Measurements from ENCODE around the gene RBFOX1.

Gene RBFOX1

GRCh38 chr16:7629571-7629970, 296.9 kb downstream of the RBFOX1 start:
- no peaks in the 10 kb centered on the region for H3K9me3 ChIP-seq (ENCODE audit: control insufficient read depth in 2 of 2, low read length in 2 of 2)
- H3K36me3 ChIP-seq (ENCODE audit: control insufficient read depth in 2 of 2, insufficient read depth in 2 of 2, low read length in 2 of 2), result no peaks in the 10 kb centered on the region
- no peak overlapping the region for H3K9ac ChIP-seq (ENCODE audit: low read depth in 1 of 2, low read length in 2 of 2)
- no peak overlapping the region for H3K27ac ChIP-seq (ENCODE audit: low read depth in 2 of 2, low read length in 2 of 2)
- H3K4me1 ChIP-seq (ENCODE audit: control insufficient read depth in 2 of 2, insufficient read depth in 2 of 2, low read length in 2 of 2), result no peaks in the 10 kb centered on the region
- H3K4me3 ChIP-seq (ENCODE audit: low read length in 2 of 2), result no peak overlapping the region
- H3K27me3 ChIP-seq (ENCODE audit: control insufficient read depth in 2 of 2, insufficient read depth in 2 of 2, low read length in 2 of 2), result no peaks in the 10 kb centered on the region

GRCh38 chr16:7637446-7637845, 304.8 kb downstream of the RBFOX1 start:
- Histone ChIP-seq H3K4me3 (ENCODE audit: low read length in 2 of 2) (no peak overlapping the region), H3K27ac (ENCODE audit: low read depth in 2 of 2, low read length in 2 of 2) (no peak overlapping the region), H3K4me1 (ENCODE audit: control insufficient read depth in 2 of 2, insufficient read depth in 2 of 2, low read length in 2 of 2) (no peaks in the 10 kb centered on the region), H3K9me3 (ENCODE audit: control insufficient read depth in 2 of 2, low read length in 2 of 2) (no peaks in the 10 kb centered on the region), H3K36me3 (ENCODE audit: control insufficient read depth in 2 of 2, insufficient read depth in 2 of 2, low read length in 2 of 2) (no peaks in the 10 kb centered on the region), H3K27me3 (ENCODE audit: control insufficient read depth in 2 of 2, insufficient read depth in 2 of 2, low read length in 2 of 2) (no peaks in the 10 kb centered on the region), H3K9ac (ENCODE audit: low read depth in 1 of 2, low read length in 2 of 2) (no peak overlapping the region)

GRCh38 chr16:7638306-7638705, 305.7 kb downstream of the RBFOX1 start:
- no peaks in the 10 kb centered on the region for H3K36me3 ChIP-seq (ENCODE audit: control insufficient read depth in 2 of 2, insufficient read depth in 2 of 2, low read length in 2 of 2)
- H3K9me3 ChIP-seq (ENCODE audit: control insufficient read depth in 2 of 2, low read length in 2 of 2), result no peaks in the 10 kb centered on the region
- H3K4me3 ChIP-seq (ENCODE audit: low read length in 2 of 2), result no peak overlapping the region
- no peak overlapping the region for H3K9ac ChIP-seq (ENCODE audit: low read depth in 1 of 2, low read length in 2 of 2)
- H3K27me3 ChIP-seq (ENCODE audit: control insufficient read depth in 2 of 2, insufficient read depth in 2 of 2, low read length in 2 of 2), result no peaks in the 10 kb centered on the region
- no peaks in the 10 kb centered on the region for H3K4me1 ChIP-seq (ENCODE audit: control insufficient read depth in 2 of 2, insufficient read depth in 2 of 2, low read length in 2 of 2)
- H3K27ac ChIP-seq (ENCODE audit: low read depth in 2 of 2, low read length in 2 of 2), result no peak overlapping the region

- H3K9ac ChIP-seq (ENCODE audit: low read depth in 1 of 2, low read length in 2 of 2), result no peak overlapping the region
- H3K4me3 ChIP-seq (ENCODE audit: low read length in 2 of 2), result no peak overlapping the region
- no peak overlapping the region for H3K27ac ChIP-seq (ENCODE audit: low read depth in 2 of 2, low read length in 2 of 2)
- H3K36me3 ChIP-seq (ENCODE audit: control insufficient read depth in 2 of 2, insufficient read depth in 2 of 2, low read length in 2 of 2), result no peaks in the 10 kb centered on the region
- no peaks in the 10 kb centered on the region for H3K4me1 ChIP-seq (ENCODE audit: control insufficient read depth in 2 of 2, insufficient read depth in 2 of 2, low read length in 2 of 2)
- H3K9me3 ChIP-seq (ENCODE audit: control insufficient read depth in 2 of 2, low read length in 2 of 2), result no peaks in the 10 kb centered on the region
- no peaks in the 10 kb centered on the region for H3K27me3 ChIP-seq (ENCODE audit: control insufficient read depth in 2 of 2, insufficient read depth in 2 of 2, low read length in 2 of 2)
Observed at GRCh38 chr16:7640334-7640733, 307.7 kb downstream of the RBFOX1 start.

- H3K9ac ChIP-seq (ENCODE audit: low read depth in 1 of 2, low read length in 2 of 2), result no peak overlapping the region
Observed at GRCh38 chr16:7644176-7644575, 311.5 kb downstream of the RBFOX1 start.

GRCh38 chr16:7644811-7645210, 312.2 kb downstream of the RBFOX1 start:
- Histone ChIP-seq H3K9me3 (ENCODE audit: control insufficient read depth in 2 of 2, low read length in 2 of 2) (no peaks in the 10 kb centered on the region), H3K36me3 (ENCODE audit: control insufficient read depth in 2 of 2, insufficient read depth in 2 of 2, low read length in 2 of 2) (no peaks in the 10 kb centered on the region), H3K4me1 (ENCODE audit: control insufficient read depth in 2 of 2, insufficient read depth in 2 of 2, low read length in 2 of 2) (no peaks in the 10 kb centered on the region)

More at GRCh38 chr16:7644176-7644575, 311.5 kb downstream of the RBFOX1 start:
- Histone ChIP-seq H3K36me3 (ENCODE audit: control insufficient read depth in 2 of 2, insufficient read depth in 2 of 2, low read length in 2 of 2) (no peaks in the 10 kb centered on the region), H3K4me1 (ENCODE audit: control insufficient read depth in 2 of 2, insufficient read depth in 2 of 2, low read length in 2 of 2) (no peaks in the 10 kb centered on the region), H3K27ac (ENCODE audit: low read depth in 2 of 2, low read length in 2 of 2) (no peak overlapping the region), H3K27me3 (ENCODE audit: control insufficient read depth in 2 of 2, insufficient read depth in 2 of 2, low read length in 2 of 2) (no peaks in the 10 kb centered on the region), H3K9me3 (ENCODE audit: control insufficient read depth in 2 of 2, low read length in 2 of 2) (no peaks in the 10 kb centered on the region), H3K4me3 (ENCODE audit: low read length in 2 of 2) (no peak overlapping the region)

GRCh38 chr16:7646821-7647500, 314.3 kb downstream of the RBFOX1 start:
- H3K4me1 ChIP-seq (ENCODE audit: control insufficient read depth in 2 of 2, insufficient read depth in 2 of 2, low read length in 2 of 2), result no peaks in the 10 kb centered on the region
- H3K4me3 ChIP-seq (ENCODE audit: low read length in 2 of 2), result no peak overlapping the region
- H3K9ac ChIP-seq (ENCODE audit: low read depth in 1 of 2, low read length in 2 of 2), result no peak overlapping the region
- H3K9me3 ChIP-seq (ENCODE audit: control insufficient read depth in 2 of 2, low read length in 2 of 2), result no peaks in the 10 kb centered on the region
- H3K27ac ChIP-seq (ENCODE audit: low read depth in 2 of 2, low read length in 2 of 2), result no peak overlapping the region
- no peaks in the 10 kb centered on the region for H3K36me3 ChIP-seq (ENCODE audit: control insufficient read depth in 2 of 2, insufficient read depth in 2 of 2, low read length in 2 of 2)
- no peaks in the 10 kb centered on the region for H3K27me3 ChIP-seq (ENCODE audit: control insufficient read depth in 2 of 2, insufficient read depth in 2 of 2, low read length in 2 of 2)

More at GRCh38 chr16:7644811-7645210, 312.2 kb downstream of the RBFOX1 start:
- Histone ChIP-seq H3K27me3 (ENCODE audit: control insufficient read depth in 2 of 2, insufficient read depth in 2 of 2, low read length in 2 of 2) (no peaks in the 10 kb centered on the region), H3K27ac (ENCODE audit: low read depth in 2 of 2, low read length in 2 of 2) (no peak overlapping the region), H3K4me3 (ENCODE audit: low read length in 2 of 2) (no peak overlapping the region), H3K9ac (ENCODE audit: low read depth in 1 of 2, low read length in 2 of 2) (no peak overlapping the region)

GRCh38 chr16:7650431-7650830, 317.8 kb downstream of the RBFOX1 start:
- Histone ChIP-seq H3K9ac (ENCODE audit: low read depth in 1 of 2, low read length in 2 of 2) (no peak overlapping the region), H3K9me3 (ENCODE audit: control insufficient read depth in 2 of 2, low read length in 2 of 2) (no peaks in the 10 kb centered on the region), H3K27ac (ENCODE audit: low read depth in 2 of 2, low read length in 2 of 2) (no peak overlapping the region), H3K4me3 (ENCODE audit: low read length in 2 of 2) (no peak overlapping the region), H3K36me3 (ENCODE audit: control insufficient read depth in 2 of 2, insufficient read depth in 2 of 2, low read length in 2 of 2) (no peaks in the 10 kb centered on the region), H3K4me1 (ENCODE audit: control insufficient read depth in 2 of 2, insufficient read depth in 2 of 2, low read length in 2 of 2) (no peaks in the 10 kb centered on the region), H3K27me3 (ENCODE audit: control insufficient read depth in 2 of 2, insufficient read depth in 2 of 2, low read length in 2 of 2) (no peaks in the 10 kb centered on the region)

GRCh38 chr16:7651803-7652570, 319.3 kb downstream of the RBFOX1 start:
- Histone ChIP-seq H3K9me3 (ENCODE audit: control insufficient read depth in 2 of 2, low read length in 2 of 2) (no peaks in the 10 kb centered on the region), H3K27ac (ENCODE audit: low read depth in 2 of 2, low read length in 2 of 2) (no peak overlapping the region), H3K4me3 (ENCODE audit: low read length in 2 of 2) (no peak overlapping the region), H3K27me3 (ENCODE audit: control insufficient read depth in 2 of 2, insufficient read depth in 2 of 2, low read length in 2 of 2) (no peaks in the 10 kb centered on the region), H3K4me1 (ENCODE audit: control insufficient read depth in 2 of 2, insufficient read depth in 2 of 2, low read length in 2 of 2) (no peaks in the 10 kb centered on the region), H3K9ac (ENCODE audit: low read depth in 1 of 2, low read length in 2 of 2) (no peak overlapping the region), H3K36me3 (ENCODE audit: control insufficient read depth in 2 of 2, insufficient read depth in 2 of 2, low read length in 2 of 2) (no peaks in the 10 kb centered on the region)

- Histone ChIP-seq H3K36me3 (ENCODE audit: control insufficient read depth in 2 of 2, insufficient read depth in 2 of 2, low read length in 2 of 2) (no peaks in the 10 kb centered on the region), H3K4me3 (ENCODE audit: low read length in 2 of 2) (no peak overlapping the region), H3K4me1 (ENCODE audit: control insufficient read depth in 2 of 2, insufficient read depth in 2 of 2, low read length in 2 of 2) (no peaks in the 10 kb centered on the region)
Observed at GRCh38 chr16:7653746-7654461, 321.3 kb downstream of the RBFOX1 start.

More at GRCh38 chr16:7653746-7654461, 321.3 kb downstream of the RBFOX1 start:
- Histone ChIP-seq H3K27me3 (ENCODE audit: control insufficient read depth in 2 of 2, insufficient read depth in 2 of 2, low read length in 2 of 2) (no peaks in the 10 kb centered on the region), H3K9ac (ENCODE audit: low read depth in 1 of 2, low read length in 2 of 2) (no peak overlapping the region), H3K27ac (ENCODE audit: low read depth in 2 of 2, low read length in 2 of 2) (no peak overlapping the region), H3K9me3 (ENCODE audit: control insufficient read depth in 2 of 2, low read length in 2 of 2) (no peaks in the 10 kb centered on the region)

All from mucosa of rectum (tissue), 2 donors.